ENCODE data around the gene UTP15.

Gene UTP15

DNA sequence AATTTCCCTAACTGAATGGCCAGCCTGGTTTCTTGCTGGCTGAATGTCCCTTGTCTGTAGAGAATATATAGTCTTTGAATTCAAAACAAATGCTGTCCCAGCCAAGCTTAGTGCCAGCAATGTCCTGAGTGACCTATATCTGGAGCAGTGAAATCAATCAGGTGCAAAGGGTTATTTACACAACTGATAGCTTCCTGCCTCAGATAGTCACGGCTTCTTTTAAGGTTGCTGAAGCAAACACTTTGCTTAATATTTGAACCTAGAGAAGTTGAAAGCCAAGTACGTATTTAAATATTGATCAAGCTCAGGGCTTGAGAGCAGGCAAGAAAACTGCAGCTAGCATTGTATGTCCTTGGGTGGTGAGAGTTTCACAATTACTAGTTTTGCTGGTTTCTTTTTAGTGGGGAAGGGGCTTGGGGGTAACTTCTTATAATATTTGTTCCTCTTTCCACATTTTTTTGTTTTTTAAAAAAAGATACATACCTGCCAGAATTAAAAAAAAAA, 58.4 kb downstream of the UTP15 start:
- DNase-seq (ENCODE audit: low spot score), result no peak

DNA sequence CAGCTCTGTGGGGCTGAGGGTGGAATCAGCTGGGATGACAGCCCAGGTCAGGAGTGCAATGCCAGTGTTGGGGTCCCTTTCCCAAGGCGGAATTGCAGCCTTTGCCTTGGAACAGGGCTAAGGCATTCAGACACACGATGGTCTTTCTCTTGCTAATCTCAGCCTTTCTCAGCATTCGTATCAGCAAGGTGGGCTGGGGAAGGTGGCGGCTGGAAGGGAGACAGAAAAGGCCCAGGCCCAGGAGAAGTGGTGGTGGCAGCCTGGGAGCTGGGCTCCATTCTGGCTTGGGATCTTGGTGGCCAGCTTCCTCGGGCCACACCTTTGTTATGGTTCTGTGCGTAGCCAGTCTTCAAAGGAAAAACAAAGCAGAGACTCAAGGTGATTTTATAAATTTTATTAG, 59.3 kb downstream of the UTP15 start:
- DNase-seq (ENCODE audit: low spot score), result no peak

GRCh38 chr5:73625372-73625943, 59.9 kb downstream of the UTP15 start:
- peak; percentile 11 for DNase-seq (ENCODE audit: low spot score)

- peak; percentile 5 for DNase-seq (ENCODE audit: low spot score)
These were observed 60.6 kb downstream of the UTP15 start, which contains the start of gene ARHGEF28 for GRCh38 chr5:73625944-73626811. ARHGEF28 (plus strand) TSS chr5:73626196; CDS start chr5:73684852, 58,656 bp downstream.

DNA sequence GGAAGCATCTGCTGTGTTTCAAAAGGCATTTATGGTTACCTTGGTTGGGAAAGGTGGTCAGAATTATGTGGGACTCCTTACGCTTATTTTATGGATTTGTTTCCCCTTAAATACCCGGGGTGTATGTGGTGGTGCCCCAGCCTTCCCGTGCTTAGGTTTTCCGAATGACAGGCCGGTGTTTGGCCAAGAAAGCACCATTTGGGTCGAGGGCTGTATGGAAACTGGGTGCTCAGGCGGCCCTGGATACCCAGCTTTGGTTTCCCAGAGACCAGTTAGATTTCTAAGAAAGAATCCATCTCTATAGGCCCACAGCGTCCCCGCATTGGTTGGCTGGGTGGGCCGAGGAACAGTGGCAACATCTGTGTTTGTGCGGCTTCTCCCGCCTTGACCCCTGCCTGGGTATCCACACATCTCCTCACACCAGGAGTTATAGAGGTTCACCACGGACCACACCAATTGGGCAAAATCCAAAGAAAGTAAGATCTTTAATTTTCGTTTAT, 61.3 kb downstream of the UTP15 start:
- DNase-seq (ENCODE audit: low spot score), result no peak

- DNase-seq (ENCODE audit: low spot score), result no peak
These were observed 63.9 kb downstream of the UTP15 start for GRCh38 chr5:73629456-73629855.

- DNase-seq (ENCODE audit: low spot score), result no peak
These were observed 65.2 kb downstream of the UTP15 start for GRCh38 chr5:73630765-73631164.

- DNase-seq (ENCODE audit: low spot score), result no peak
These were observed 66.0 kb downstream of the UTP15 start for GRCh38 chr5:73631500-73631899.
